Heart left ventricle (tissue), 16 donors: Measurements from ENCODE around the gene VPS26A. TPM values are rescaled to one million over a fixed set of nuclear protein-coding genes. Genes with fewer than 3 reads are reported as not detected.
"Not testable (repeated sequence)": the region's sequence is repeated elsewhere in the genome, so short reads cannot be mapped to it uniquely, and the experiment has no call there.

Experiments
- ATAC-seq, 4 donors: fragments of 200-7000 bp; cut with Tn5 transposase; one replicate each; pipeline ENCODE4 v1.9.1; 2020 to 2022; ENCODE audit warnings: moderate library complexity in 4 of 4, mild to moderate bottlenecking in 3 of 4, moderate number of reproducible peaks in 1 of 4
- DNase-seq, 5 donors: peaks; one replicate each; pipeline ENCODE4 v3.0.0-alpha.2; 2020
- H3K27ac ChIP-seq, 12 donors: fragments of 200-600 bp; sonication (generic) in 4 of 12; one replicate each; pipeline versions ENCODE4 v1.5.0 to v1.8.0; 2016 to 2022; ENCODE audit warnings: mild to moderate bottlenecking in 2 of 12
- H3K27me3 ChIP-seq, 9 donors: fragments of 200-600 bp; sonication (generic) in 2 of 9; one replicate each; pipeline versions ENCODE4 v1.5.1 to v1.8.0; 2016 to 2022; ENCODE audit warnings: mild to moderate bottlenecking in 3 of 9
- H3K36me3 ChIP-seq, 9 donors: fragments of 200-600 bp; sonication (generic) in 2 of 9; one replicate each; pipeline versions ENCODE4 v1.5.0 to v1.8.0; 2018 to 2022; ENCODE audit warnings: mild to moderate bottlenecking in 2 of 9
- H3K4me1 ChIP-seq, 12 donors: fragments of 200-600 bp; sonication (generic) in 4 of 12; one replicate each; pipeline versions ENCODE4 v1.5.0 to v1.8.0; 2016 to 2022; ENCODE audit warnings: mild to moderate bottlenecking in 3 of 12
- H3K4me3 ChIP-seq, 12 donors: fragments of 200-600 bp; sonication (generic) in 4 of 12; one replicate each; pipeline versions ENCODE4 v1.5.0 to v1.8.0; 2017 to 2022; ENCODE audit warnings: mild to moderate bottlenecking in 9 of 12, moderate library complexity in 4 of 12
- H3K9me3 ChIP-seq, 12 donors: fragments of 200-600 bp; sonication (generic) in 4 of 12; one replicate each; pipeline versions ENCODE4 v1.5.0 to v1.8.0; 2016 to 2022; ENCODE audit warnings: mild to moderate bottlenecking in 1 of 12
- POLR2A ChIP-seq, 2 donors: fragments of 450-650 bp; IDR thresholded peaks; one replicate each; pipeline ENCODE4 v1.6.1; 2017; ENCODE audit warnings: antibody characterized with exemption in 2 of 2, mild to moderate bottlenecking in 2 of 2, moderate library complexity in 2 of 2
- WGBS, 4 donors: extraction: QIAGEN DNeasy Blood & Tissue Kit in 2 of 4; methylation state at CpG; one replicate each; pipeline versions ENCODE4 v1.1.5 to v1.1.7; 2013 to 2018; 5-methylcytosine and 5-hydroxymethylcytosine counted together
- intact Hi-C, 10 donors: fragments of 100-400 bp; cut with DNase I; formaldehyde crosslinking; loops; one replicate each; pipeline versions ENCODE4 v1.11.1 to v1.14.2; 2022
- polyA plus RNA-seq, 2 donors: library from polyadenylated mRNA; stranded (reverse); fragments of 200-250 nt; gene quantifications; one replicate each; pipeline ENCODE4 v1.2.3, GENCODE V29; 2013
- total RNA-seq, 9 donors: library from RNA; depleted of rRNA in 2 of 9; stranded (reverse); fragments of >200 nt in 2 of 9; fragmentation: NEBNext Ultra II Directional in 3 of 9; extraction: Animal tissue kit (Norgen Biotek cat#: 25700) in 3 of 9; gene quantifications; one replicate each; pipeline versions ENCODE4 v1.1.0 to v1.2.4, GENCODE V29; 2016 to 2023
- TF ChIP-seq, protein P1 (sequence below), 12 donors: fragments of 200-600 bp; sonication (generic) in 4 of 12; IDR thresholded peaks; one replicate each; pipeline versions ENCODE4 v1.5.0 to v1.8.0; 2018 to 2022; ENCODE audit warnings: antibody characterized with exemption in 12 of 12, mild to moderate bottlenecking in 5 of 12
- donor health status: ischemic (EF 13 %, LVEDD 7.1; RV severe dilation, severe dysfunction).
- donor health status: healthy with polysubstance abuse.
- donor health status: DM: no; HTN: yes; CAD: no.
- donor health status: DM: no; HTN: no; CAD: no.
- donor health status: ischemic (EF 25% LVEDD 6.9; RV normal size, moderate dysfunction).
- donor health status: ischemic (EF 25% LVEDD 5.7; RV mildly dilated, moderate dysfunction).
- donor health status: healthy.
- donor health status: DM: yes; HTN: yes; CAD: no.
- donor health status: ischemic (EF 35%, LVEDD 5.7; RV mildly dilated, moderate dysfunction).
- donor health status: nonischemic (EF 11% LVEDD 7.7; RV severe dilation, severe dysfunction).
- donor health status: DM: yes; HTN: yes; CAD: no.
- donor health status: PGD.
- donor health status: ischemic (EF 29% LVEDD 5.4; RV normal size, mild dysfunction).
- donor health status: nonischemic (EF 23%, LVEDD 6.1; RV moderate dilation, normal function).

VPS26A gene
- total and polyA plus RNA-seq, 11 donors, result 15.5 to 42.3 (median 34.4) TPM

DNA sequence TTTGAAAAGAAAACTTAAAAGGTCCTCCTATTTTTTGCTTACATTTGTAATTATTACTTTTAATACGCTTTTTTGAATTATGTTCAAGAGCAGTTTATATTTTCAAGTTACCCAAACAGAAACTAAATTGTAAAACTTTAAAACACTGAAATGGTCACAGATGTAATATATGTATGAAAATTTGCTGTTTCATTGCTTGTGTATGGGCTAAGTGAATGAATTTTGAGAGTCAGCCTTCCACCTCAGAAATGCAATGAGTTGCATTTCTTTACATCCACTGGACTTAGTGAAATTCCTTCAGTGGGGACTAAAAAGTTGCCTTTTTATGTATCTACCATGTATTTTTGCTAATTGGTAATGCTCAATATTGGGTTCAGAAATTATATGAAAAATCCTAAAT, 1.6 kb downstream of the VPS26A start:
- no peak for TF ChIP-seq POLR2A (IDR thresholded peaks at IDR 0.05)
- TF ChIP-seq, protein P1, sequence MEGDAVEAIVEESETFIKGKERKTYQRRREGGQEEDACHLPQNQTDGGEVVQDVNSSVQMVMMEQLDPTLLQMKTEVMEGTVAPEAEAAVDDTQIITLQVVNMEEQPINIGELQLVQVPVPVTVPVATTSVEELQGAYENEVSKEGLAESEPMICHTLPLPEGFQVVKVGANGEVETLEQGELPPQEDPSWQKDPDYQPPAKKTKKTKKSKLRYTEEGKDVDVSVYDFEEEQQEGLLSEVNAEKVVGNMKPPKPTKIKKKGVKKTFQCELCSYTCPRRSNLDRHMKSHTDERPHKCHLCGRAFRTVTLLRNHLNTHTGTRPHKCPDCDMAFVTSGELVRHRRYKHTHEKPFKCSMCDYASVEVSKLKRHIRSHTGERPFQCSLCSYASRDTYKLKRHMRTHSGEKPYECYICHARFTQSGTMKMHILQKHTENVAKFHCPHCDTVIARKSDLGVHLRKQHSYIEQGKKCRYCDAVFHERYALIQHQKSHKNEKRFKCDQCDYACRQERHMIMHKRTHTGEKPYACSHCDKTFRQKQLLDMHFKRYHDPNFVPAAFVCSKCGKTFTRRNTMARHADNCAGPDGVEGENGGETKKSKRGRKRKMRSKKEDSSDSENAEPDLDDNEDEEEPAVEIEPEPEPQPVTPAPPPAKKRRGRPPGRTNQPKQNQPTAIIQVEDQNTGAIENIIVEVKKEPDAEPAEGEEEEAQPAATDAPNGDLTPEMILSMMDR (IDR thresholded peaks at IDR 0.05), result no peak
- no peaks in the 10 kb centered on the region for H3K36me3 ChIP-seq
- intact Hi-C loops, result loop anchor here in 1 of 10 donors (2.0 kb wide), 1 partner anchor 55 kb away; the partner anchor contains the start of gene SUPV3L1
- H3K4me1 ChIP-seq, result peaks cover 0 to 53% (median 22%) of the 10 kb centered on the region in 12 donors
- 69 to 82% (median 77%) methylated on average over 1 of the region's 1 CpG for WGBS, 4 donors
- no peaks in the 10 kb centered on the region for H3K9me3 ChIP-seq
- ATAC-seq (no peak), DNase-seq (no peak)
- H3K27ac ChIP-seq, result peak overlapping the region in 3 of 12 donors; percentile 97
- peak overlapping the region in 8 of 12 donors; percentile 71 to 99 (median 98) for H3K4me3 ChIP-seq
- H3K27me3 ChIP-seq, result no peaks in the 10 kb centered on the region

DNA sequence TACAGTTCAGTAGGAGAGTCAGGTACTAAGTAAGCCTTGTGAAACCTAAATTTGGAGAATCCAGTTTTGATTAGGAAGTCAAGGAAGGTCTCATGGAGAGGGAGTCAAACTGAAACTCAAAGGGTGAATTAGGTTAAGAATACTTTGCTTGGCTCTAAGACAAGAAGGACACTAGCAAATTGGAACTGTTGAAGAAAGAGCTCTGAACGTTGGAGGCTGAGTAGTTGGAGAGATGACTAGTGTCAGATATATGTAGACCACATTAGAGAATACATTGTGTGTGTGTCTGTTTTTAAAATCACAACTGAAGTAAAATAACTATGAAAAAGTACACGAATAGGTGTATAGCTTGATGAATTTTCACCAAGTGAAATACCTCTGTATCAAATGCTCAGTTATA, 6.3 kb downstream of the VPS26A start:
- DNase-seq (no peak), ATAC-seq (no peak)
- H3K27me3 ChIP-seq, result no peaks in the 10 kb centered on the region
- no peak overlapping the region for H3K27ac ChIP-seq
- peaks cover 0 to 29% (median 22%) of the 10 kb centered on the region in 9 donors for H3K36me3 ChIP-seq
- WGBS, 4 donors, result 36 to 47% (median 37%) methylated on average over 2 of the region's 2 CpGs
- intact Hi-C loops, result no loop called here
- TF ChIP-seq, protein P1 (IDR thresholded peaks at IDR 0.05), result no peak
- no peak for TF ChIP-seq POLR2A (IDR thresholded peaks at IDR 0.05)
- peaks cover 0 to 50% (median 13%) of the 10 kb centered on the region in 12 donors for H3K4me1 ChIP-seq
- H3K9me3 ChIP-seq, result no peaks in the 10 kb centered on the region
- no peak overlapping the region for H3K4me3 ChIP-seq

DNA sequence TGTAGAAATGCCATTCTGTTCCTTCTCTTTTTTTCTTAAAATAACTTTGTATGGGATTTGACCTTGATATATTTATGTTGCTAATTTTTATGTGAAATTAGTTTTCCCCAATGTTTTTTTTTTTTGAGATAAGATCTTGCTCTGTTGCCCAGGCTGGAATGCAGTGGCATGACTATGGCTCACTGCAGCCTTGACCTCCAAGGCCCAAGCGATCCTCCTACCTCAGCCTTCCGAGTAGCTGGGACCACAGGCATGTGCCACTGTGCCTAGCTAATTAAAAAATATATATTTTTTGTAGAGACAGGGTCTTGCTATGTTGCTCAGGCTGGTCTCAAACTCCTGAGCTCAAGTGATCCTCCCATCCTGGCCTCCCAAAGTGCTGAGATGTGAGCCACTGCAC, 16.0 kb downstream of the VPS26A start:
- TF ChIP-seq, protein P1 (IDR thresholded peaks at IDR 0.05), result no peak
- no peak for TF ChIP-seq POLR2A (IDR thresholded peaks at IDR 0.05)
- intact Hi-C loops, result no loop called here
- Histone ChIP-seq H3K4me1 (no peaks in the 10 kb centered on the region), H3K9me3 (no peaks in the 10 kb centered on the region), H3K27ac (no peak overlapping the region), H3K27me3 (no peaks in the 10 kb centered on the region), H3K4me3 (no peak overlapping the region), H3K36me3 (peaks cover 0 to 40% (median 26%) of the 10 kb centered on the region in 9 donors)
- WGBS, 4 donors, result 93 to 97% (median 95%) methylated on average over 2 of the region's 2 CpGs
- ATAC-seq (no peak), DNase-seq (no peak)

DNA sequence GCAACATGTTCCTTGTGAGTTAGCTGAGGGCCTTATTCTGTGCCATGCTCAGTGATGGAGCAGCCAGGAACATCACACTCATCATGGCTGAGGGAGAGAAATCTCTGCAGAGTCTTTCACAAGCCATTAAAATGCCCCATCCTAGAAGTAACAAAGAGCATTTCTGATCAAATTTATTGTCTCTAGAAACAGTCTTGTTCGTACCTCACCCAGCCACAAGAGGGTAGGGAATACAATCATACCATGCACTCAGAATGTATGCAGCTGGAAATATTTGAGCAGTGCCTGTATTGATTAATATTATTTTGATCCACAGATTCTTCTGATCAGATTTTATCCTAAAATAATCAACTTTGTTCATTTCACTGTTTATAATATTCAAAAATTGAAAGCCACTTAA, 17.3 kb downstream of the VPS26A start:
- H3K4me1 ChIP-seq, result peaks cover 0 to under 1% (median 0%) of the 10 kb centered on the region in 12 donors
- no peak for DNase-seq
- H3K4me3 ChIP-seq, result no peak overlapping the region
- H3K36me3 ChIP-seq, result peaks cover 0 to 27% (median 17%) of the 10 kb centered on the region in 9 donors
- intact Hi-C loops, result no loop called here
- no peaks in the 10 kb centered on the region for H3K9me3 ChIP-seq
- H3K27me3 ChIP-seq, result no peaks in the 10 kb centered on the region
- TF ChIP-seq, protein P1 (IDR thresholded peaks at IDR 0.05), result no peak
- no peak for TF ChIP-seq POLR2A (IDR thresholded peaks at IDR 0.05)
- 70 to 87% (median 75%) methylated on average over 1 of the region's 1 CpG for WGBS, 4 donors
- ATAC-seq, result no peak
- H3K27ac ChIP-seq, result no peak overlapping the region

DNA sequence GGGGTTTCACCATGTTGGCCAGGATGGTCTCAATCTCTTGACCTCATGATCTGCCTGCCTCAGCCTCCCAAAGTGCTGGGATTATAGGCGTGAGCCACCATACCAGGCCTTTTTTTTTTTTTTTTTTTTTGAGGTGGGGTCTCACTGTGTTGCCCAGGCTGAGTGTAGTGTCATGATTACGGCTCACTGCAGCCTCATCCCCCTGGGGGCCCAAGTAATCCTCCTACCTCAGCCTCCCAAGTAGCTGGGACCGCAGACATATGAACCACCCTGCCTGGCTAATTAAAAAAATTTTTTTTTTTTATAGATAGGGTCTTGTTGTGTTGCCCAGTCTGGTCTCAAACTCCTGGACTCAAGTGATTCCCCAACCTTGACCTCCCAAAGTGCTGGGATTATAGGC, 18.1 kb downstream of the VPS26A start:
- peaks cover 0 to 19% (median 9%) of the 10 kb centered on the region in 9 donors for H3K36me3 ChIP-seq
- H3K9me3 ChIP-seq, ATAC-seq, H3K4me1 ChIP-seq, intact Hi-C loops, H3K27me3 ChIP-seq, DNase-seq, H3K4me3 ChIP-seq, H3K27ac ChIP-seq: not testable (repeated sequence)
- WGBS, 4 donors, result 94 to 99% (median 97%) methylated on average over 3 of the region's 3 CpGs
